Inflammatory macrophage (primary cell): Measurements from ENCODE around the gene PCDHGC4.
A peak's percentile ranks its signal among the peaks of the same experiment; 100 is the strongest.

Experiments used
- DNase-seq, 2 donors: peaks; one replicate each; pipeline ENCODE4 v3.0.0-alpha.2; 2020 to 2022

The PCDHGC4 gene

GRCh38 chr5:141512911-141513626 is 28.2 kb downstream of the PCDHGC4 start:
- peak; percentile 34 to 57 for DNase-seq

GRCh38 chr5:141513627-141514329 is 28.9 kb downstream of the PCDHGC4 start:
- DNase-seq, result peak; percentile 80 to 90

GRCh38 chr5:141514330-141515133 is 29.7 kb downstream of the PCDHGC4 start:
- no peak for DNase-seq

GRCh38 chr5:141515141-141515540 is 30.3 kb downstream of the PCDHGC4 start:
- no peak for DNase-seq

GRCh38 chr5:141515946-141516671 is 31.3 kb downstream of the PCDHGC4 start:
- no peak for DNase-seq

GRCh38 chr5:141516672-141517025 is 31.8 kb downstream of the PCDHGC4 start:
- no peak for DNase-seq

GRCh38 chr5:141517312-141517711 is 32.5 kb downstream of the PCDHGC4 start:
- peak; percentile 23 to 77 for DNase-seq

GRCh38 chr5:141517880-141518617 is 33.2 kb downstream of the PCDHGC4 start:
- DNase-seq, result no peak

GRCh38 chr5:141518618-141519015 is 33.8 kb downstream of the PCDHGC4 start:
- no peak for DNase-seq

GRCh38 chr5:141519605-141520565 is 35.1 kb downstream of the PCDHGC4 start:
- DNase-seq, result peak; percentile 80 to 86

GRCh38 chr5:141521244-141521781 is 36.5 kb downstream of the PCDHGC4 start:
- DNase-seq, result peak; percentile 93

- no peak for DNase-seq
Observed at GRCh38 chr5:141522301-141522700, 37.5 kb downstream of the PCDHGC4 start.

- no peak for DNase-seq
Observed at GRCh38 chr5:141523991-141524390, 39.2 kb downstream of the PCDHGC4 start.

- peak; percentile 76 to 85 for DNase-seq
Observed at GRCh38 chr5:141524604-141525597, 40.1 kb downstream of the PCDHGC4 start.

- DNase-seq, result no peak
Observed at GRCh38 chr5:141525653-141526052, 40.8 kb downstream of the PCDHGC4 start.

- no peak for DNase-seq
Observed at GRCh38 chr5:141527426-141527825, 42.6 kb downstream of the PCDHGC4 start.

GRCh38 chr5:141528291-141528984 is 43.6 kb downstream of the PCDHGC4 start:
- no peak for DNase-seq

GRCh38 chr5:141529002-141529401 is 44.2 kb downstream of the PCDHGC4 start:
- no peak for DNase-seq

GRCh38 chr5:141529873-141530272 is 45.0 kb downstream of the PCDHGC4 start:
- no peak for DNase-seq
